HepG2 (cell line): ENCODE data around the gene FAM83C. TPM values are rescaled to one million over a fixed set of nuclear protein-coding genes. Genes with fewer than 3 reads are reported as not detected.

Experiments used
- DNMT1 ChIP-seq: sonication (generic); formaldehyde crosslinking; IDR thresholded peaks from 2 replicates; pipeline ENCODE4 v1.5.1; 2020; ENCODE audit warnings: mild to moderate bottlenecking, missing genetic modification reagents
- EED ChIP-seq: sonication (generic); formaldehyde crosslinking; IDR thresholded peaks from 2 replicates; pipeline ENCODE4 v1.5.0; 2020; ENCODE audit warnings: mild to moderate bottlenecking, missing genetic modification reagents
- FOXA1 ChIP-seq, 2 experiments: fragments of 450-650 bp in 1 of 2; sonication (generic) in 1 of 2; formaldehyde crosslinking in 1 of 2; IDR thresholded peaks; 2 replicates each; pipeline versions ENCODE4 v1.4.0 to v1.6.1; 2016 to 2020; ENCODE audit warnings: missing genetic modification reagents in 1 of 2
- HES4 ChIP-seq: sonication (generic); formaldehyde crosslinking; IDR thresholded peaks from 2 replicates; pipeline ENCODE4 v1.9.0; 2021; ENCODE audit warnings: mild to moderate bottlenecking, missing genetic modification reagents, borderline replicate concordance
- HNRNPH1 ChIP-seq: fragments of 200-400 bp; formaldehyde crosslinking; optimal IDR thresholded peaks from 2 replicates; pipeline ENCODE3; 2017; ENCODE audit warnings: mild to moderate bottlenecking, low read depth, low read length
- HNRNPL ChIP-seq: fragments of 200-400 bp; formaldehyde crosslinking; IDR thresholded peaks from 2 replicates; pipeline ENCODE4 v1.6.1; 2017; ENCODE audit warnings: mild to moderate bottlenecking, low read depth, low read length
- NFYC ChIP-seq: IDR thresholded peaks from 2 replicates; pipeline ENCODE4 v1.6.1; 2016; ENCODE audit warnings: missing genetic modification reagents, missing compliant biosample characterization
- NR3C1 ChIP-seq: sonication (generic); formaldehyde crosslinking; IDR thresholded peaks from 2 replicates; pipeline ENCODE4 v1.4.0; 2020; ENCODE audit warnings: missing genetic modification reagents
- NRL ChIP-seq: sonication (generic); formaldehyde crosslinking; IDR thresholded peaks from 2 replicates; pipeline ENCODE4 v1.5.0; 2020; ENCODE audit warnings: missing genetic modification reagents, mild to moderate bottlenecking, moderate library complexity, borderline replicate concordance
- SP1 ChIP-seq, 2 experiments: fragments of 450-650 bp in 1 of 2; sonication (generic) in 1 of 2; formaldehyde crosslinking in 1 of 2; IDR thresholded peaks; 2 replicates each; pipeline versions ENCODE4 v1.4.0 to v1.6.1; 2016 to 2020; ENCODE audit warnings: missing genetic modification reagents in 1 of 2
- SPEN ChIP-seq: sonication (generic); formaldehyde crosslinking; IDR thresholded peaks from 2 replicates; pipeline ENCODE4 v1.5.1; 2020; ENCODE audit warnings: low read depth, mild to moderate bottlenecking, missing genetic modification reagents
- SRSF4 ChIP-seq: fragments of 200-400 bp; formaldehyde crosslinking; IDR thresholded peaks from one replicate; pipeline ENCODE4 v1.6.1; 2018; ENCODE audit warnings: mild to moderate bottlenecking, low read depth, low read length, moderate library complexity; ENCODE audit not compliant: poor library complexity, severe bottlenecking
- TCF12 ChIP-seq, 2 experiments: fragments of 450-650 bp in 1 of 2; sonication (generic) in 1 of 2; formaldehyde crosslinking in 1 of 2; IDR thresholded peaks; 2 replicates each; pipeline versions ENCODE4 v1.6.1 to v1.8.0; 2017 to 2022; ENCODE audit warnings: antibody characterized with exemption in 1 of 2, mild to moderate bottlenecking in 1 of 2, missing genetic modification reagents in 1 of 2, moderate library complexity in 1 of 2
- TOPORS ChIP-seq: sonication (generic); formaldehyde crosslinking; IDR thresholded peaks from 2 replicates; pipeline ENCODE4 v1.8.0; 2023; ENCODE audit warnings: mild to moderate bottlenecking, missing genetic modification reagents
- ZMYM2 ChIP-seq: sonication (generic); formaldehyde crosslinking; IDR thresholded peaks from 2 replicates; pipeline ENCODE4 v1.8.0; 2022; ENCODE audit warnings: mild to moderate bottlenecking, missing genetic modification reagents
- ZNF350 ChIP-seq: sonication (generic); formaldehyde crosslinking; IDR thresholded peaks from 2 replicates; pipeline ENCODE4 v1.4.0; 2020; ENCODE audit warnings: mild to moderate bottlenecking, low read depth, missing genetic modification reagents, borderline replicate concordance
- ZNF839 ChIP-seq: sonication (generic); formaldehyde crosslinking; IDR thresholded peaks from 2 replicates; pipeline ENCODE4 v1.4.0; 2020; ENCODE audit warnings: missing genetic modification reagents, mild to moderate bottlenecking, borderline replicate concordance
- polyA plus RNA-seq, 8 experiments: library from polyadenylated mRNA; depleted of rRNA in 3 of 8; stranded (reverse) in 7 of 8; unstranded in 1 of 8; fragments of >200 nt; fragmentation: Illumina TruSeq in 4 of 8; extraction: Trizol in 4 of 8; gene quantifications; 2 replicates each; pipeline versions ENCODE4 v1.2.1 to v1.2.3, GENCODE V29; 2011 to 2016; ENCODE audit warnings: low read depth in 4 of 8, missing spikeins in 1 of 8, mixed read lengths in 1 of 8; ENCODE audit not compliant: insufficient read depth in 1 of 8
- total RNA-seq, 5 experiments: library from RNA; depleted of rRNA; stranded (reverse); fragments of >200 nt; fragmentation: Illumina TruSeq; extraction: Trizol; gene quantifications; 2 replicates each; pipeline ENCODE4 v1.2.3, GENCODE V29; 2016; ENCODE audit warnings: low read depth in 1 of 5
- TF ChIP-seq, protein P1 (sequence below): IDR thresholded peaks from 2 replicates; pipeline ENCODE4 v1.6.1; 2016
- TF ChIP-seq, protein P2 (sequence below): sonication (generic); formaldehyde crosslinking; IDR thresholded peaks from 2 replicates; pipeline ENCODE4 v1.4.0; 2020; ENCODE audit warnings: mild to moderate bottlenecking, missing genetic modification reagents
- TF ChIP-seq, protein P3 (sequence below): sonication (generic); formaldehyde crosslinking; IDR thresholded peaks from 2 replicates; pipeline ENCODE4 v1.4.0; 2020; ENCODE audit warnings: low read depth, mild to moderate bottlenecking, missing genetic modification reagents
- TF ChIP-seq, protein P4 (sequence below): sonication (generic); formaldehyde crosslinking; IDR thresholded peaks from 2 replicates; pipeline ENCODE4 v1.4.0; 2020; ENCODE audit warnings: mild to moderate bottlenecking, missing genetic modification reagents, borderline replicate concordance

Gene FAM83C
- total and polyA plus RNA-seq, 2 of the 13 experiments (the other 11 are each of a cell fraction or from before 2014, with no cell fraction given): 0.04 TPM; not detected in 1

DNA sequence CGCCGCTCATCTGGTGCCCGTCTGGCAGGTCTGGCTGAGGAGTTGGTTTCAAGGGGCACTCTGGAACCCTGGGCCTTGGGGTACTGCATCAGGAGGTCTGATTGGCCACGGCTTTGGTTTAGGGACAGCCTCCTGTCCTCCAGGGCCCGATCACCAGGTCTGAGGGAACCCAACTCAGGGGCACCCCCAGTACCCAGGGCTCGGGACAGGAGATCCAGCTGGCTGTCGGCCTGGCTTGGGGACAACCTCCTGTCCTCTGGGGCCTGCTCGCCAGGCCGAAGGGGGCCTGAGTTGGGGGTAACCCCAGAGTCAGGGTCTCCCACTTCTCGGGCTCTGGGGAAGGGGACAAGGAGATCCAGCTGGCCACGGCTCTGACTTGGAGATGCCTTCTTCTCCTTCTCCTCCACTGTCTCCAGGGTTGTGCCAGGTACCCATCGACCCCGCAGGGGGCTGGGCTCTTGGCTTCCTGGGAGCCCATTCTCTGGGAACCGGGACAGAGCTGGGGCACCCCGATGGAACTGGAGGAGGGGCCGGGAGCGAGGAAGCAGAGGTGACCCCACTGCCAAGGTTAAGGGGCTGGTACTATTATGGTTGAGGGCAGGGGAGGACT, 5.2 kb downstream of the FAM83C start (continued):
- TF ChIP-seq, protein P1, sequence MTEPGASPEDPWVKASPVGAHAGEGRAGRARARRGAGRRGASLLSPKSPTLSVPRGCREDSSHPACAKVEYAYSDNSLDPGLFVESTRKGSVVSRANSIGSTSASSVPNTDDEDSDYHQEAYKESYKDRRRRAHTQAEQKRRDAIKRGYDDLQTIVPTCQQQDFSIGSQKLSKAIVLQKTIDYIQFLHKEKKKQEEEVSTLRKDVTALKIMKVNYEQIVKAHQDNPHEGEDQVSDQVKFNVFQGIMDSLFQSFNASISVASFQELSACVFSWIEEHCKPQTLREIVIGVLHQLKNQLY (CRISPR knock-in tag): no peak
- TF ChIP-seq TCF12 (IDR thresholded peaks at IDR 0.05) (no peak), TCF12 (CRISPR knock-in tag; IDR thresholded peaks at IDR 0.05) (no peak), NRL (CRISPR knock-in tag) (peak; percentile 20; the same call in 1 of the 2 replicates), DNMT1 (CRISPR knock-in tag) (0 out of 2 replicates have a peak, but pooled peaks have one; percentile 6), ZNF839 (CRISPR knock-in tag) (0 out of 2 replicates have a peak, but pooled peaks have one; percentile 24), TOPORS (CRISPR knock-in tag) (no peak), HNRNPH1 (peak; percentile 6), SRSF4 (no peak), FOXA1 (IDR thresholded peaks at IDR 0.05) (no peak), FOXA1 (CRISPR knock-in tag; IDR thresholded peaks at IDR 0.05) (no peak), HES4 (CRISPR knock-in tag) (peak; percentile 71; the same call in 1 of the 2 replicates), ZNF350 (CRISPR knock-in tag) (peak; percentile 54; the same call in 1 of the 2 replicates), ZMYM2 (CRISPR knock-in tag) (no peak), HNRNPL (peak; percentile 14), EED (0 out of 2 replicates have a peak, but pooled peaks have one; percentile 24), NR3C1 (CRISPR knock-in tag) (0 out of 2 replicates have a peak, but pooled peaks have one; percentile 46), SP1 (IDR thresholded peaks at IDR 0.05) (no peak), SP1 (CRISPR knock-in tag; IDR thresholded peaks at IDR 0.05) (no peak), NFYC (CRISPR knock-in tag) (no peak), SPEN (CRISPR knock-in tag) (peak; percentile 8; the same call in 1 of the 2 replicates)
- TF ChIP-seq, protein P2, sequence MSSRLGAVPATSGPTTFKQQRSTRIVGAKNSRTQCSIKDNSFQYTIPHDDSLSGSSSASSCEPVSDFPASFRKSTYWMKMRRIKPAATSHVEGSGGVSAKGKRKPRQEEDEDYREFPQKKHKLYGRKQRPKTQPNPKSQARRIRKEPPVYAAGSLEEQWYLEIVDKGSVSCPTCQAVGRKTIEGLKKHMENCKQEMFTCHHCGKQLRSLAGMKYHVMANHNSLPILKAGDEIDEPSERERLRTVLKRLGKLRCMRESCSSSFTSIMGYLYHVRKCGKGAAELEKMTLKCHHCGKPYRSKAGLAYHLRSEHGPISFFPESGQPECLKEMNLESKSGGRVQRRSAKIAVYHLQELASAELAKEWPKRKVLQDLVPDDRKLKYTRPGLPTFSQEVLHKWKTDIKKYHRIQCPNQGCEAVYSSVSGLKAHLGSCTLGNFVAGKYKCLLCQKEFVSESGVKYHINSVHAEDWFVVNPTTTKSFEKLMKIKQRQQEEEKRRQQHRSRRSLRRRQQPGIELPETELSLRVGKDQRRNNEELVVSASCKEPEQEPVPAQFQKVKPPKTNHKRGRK: peak; percentile 61; the same call in 1 of the 2 replicates
- TF ChIP-seq, protein P3, sequence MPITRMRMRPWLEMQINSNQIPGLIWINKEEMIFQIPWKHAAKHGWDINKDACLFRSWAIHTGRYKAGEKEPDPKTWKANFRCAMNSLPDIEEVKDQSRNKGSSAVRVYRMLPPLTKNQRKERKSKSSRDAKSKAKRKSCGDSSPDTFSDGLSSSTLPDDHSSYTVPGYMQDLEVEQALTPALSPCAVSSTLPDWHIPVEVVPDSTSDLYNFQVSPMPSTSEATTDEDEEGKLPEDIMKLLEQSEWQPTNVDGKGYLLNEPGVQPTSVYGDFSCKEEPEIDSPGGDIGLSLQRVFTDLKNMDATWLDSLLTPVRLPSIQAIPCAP (CRISPR knock-in tag): 0 out of 2 replicates have a peak, but pooled peaks have one; percentile 18
- TF ChIP-seq, protein P4, sequence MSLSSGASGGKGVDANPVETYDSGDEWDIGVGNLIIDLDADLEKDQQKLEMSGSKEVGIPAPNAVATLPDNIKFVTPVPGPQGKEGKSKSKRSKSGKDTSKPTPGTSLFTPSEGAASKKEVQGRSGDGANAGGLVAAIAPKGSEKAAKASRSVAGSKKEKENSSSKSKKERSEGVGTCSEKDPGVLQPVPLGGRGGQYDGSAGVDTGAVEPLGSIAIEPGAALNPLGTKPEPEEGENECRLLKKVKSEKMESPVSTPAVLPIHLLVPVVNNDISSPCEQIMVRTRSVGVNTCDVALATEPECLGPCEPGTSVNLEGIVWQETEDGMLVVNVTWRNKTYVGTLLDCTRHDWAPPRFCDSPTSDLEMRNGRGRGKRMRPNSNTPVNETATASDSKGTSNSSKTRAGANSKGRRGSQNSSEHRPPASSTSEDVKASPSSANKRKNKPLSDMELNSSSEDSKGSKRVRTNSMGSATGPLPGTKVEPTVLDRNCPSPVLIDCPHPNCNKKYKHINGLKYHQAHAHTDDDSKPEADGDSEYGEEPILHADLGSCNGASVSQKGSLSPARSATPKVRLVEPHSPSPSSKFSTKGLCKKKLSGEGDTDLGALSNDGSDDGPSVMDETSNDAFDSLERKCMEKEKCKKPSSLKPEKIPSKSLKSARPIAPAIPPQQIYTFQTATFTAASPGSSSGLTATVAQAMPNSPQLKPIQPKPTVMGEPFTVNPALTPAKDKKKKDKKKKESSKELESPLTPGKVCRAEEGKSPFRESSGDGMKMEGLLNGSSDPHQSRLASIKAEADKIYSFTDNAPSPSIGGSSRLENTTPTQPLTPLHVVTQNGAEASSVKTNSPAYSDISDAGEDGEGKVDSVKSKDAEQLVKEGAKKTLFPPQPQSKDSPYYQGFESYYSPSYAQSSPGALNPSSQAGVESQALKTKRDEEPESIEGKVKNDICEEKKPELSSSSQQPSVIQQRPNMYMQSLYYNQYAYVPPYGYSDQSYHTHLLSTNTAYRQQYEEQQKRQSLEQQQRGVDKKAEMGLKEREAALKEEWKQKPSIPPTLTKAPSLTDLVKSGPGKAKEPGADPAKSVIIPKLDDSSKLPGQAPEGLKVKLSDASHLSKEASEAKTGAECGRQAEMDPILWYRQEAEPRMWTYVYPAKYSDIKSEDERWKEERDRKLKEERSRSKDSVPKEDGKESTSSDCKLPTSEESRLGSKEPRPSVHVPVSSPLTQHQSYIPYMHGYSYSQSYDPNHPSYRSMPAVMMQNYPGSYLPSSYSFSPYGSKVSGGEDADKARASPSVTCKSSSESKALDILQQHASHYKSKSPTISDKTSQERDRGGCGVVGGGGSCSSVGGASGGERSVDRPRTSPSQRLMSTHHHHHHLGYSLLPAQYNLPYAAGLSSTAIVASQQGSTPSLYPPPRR (CRISPR knock-in tag): no peak
